Muscle layer of colon (tissue), 2 donors: ENCODE data around the gene CXCL10.

Experiments
- H3K27ac ChIP-seq: one replicate; pipeline ENCODE4 v1.7.0; 2013; ENCODE audit warnings: low read depth, mild to moderate bottlenecking, low read length, moderate library complexity
- H3K27me3 ChIP-seq, 2 donors: one replicate each; pipeline ENCODE4 v1.7.0; 2013; ENCODE audit warnings: low read length in 2 of 2, mild to moderate bottlenecking in 2 of 2; ENCODE audit not compliant: insufficient read depth in 2 of 2, control insufficient read depth in 1 of 2
- H3K36me3 ChIP-seq: one replicate; pipeline ENCODE4 v1.7.0; 2013; ENCODE audit warnings: mild to moderate bottlenecking, low read length; ENCODE audit not compliant: insufficient read depth
- H3K4me1 ChIP-seq: one replicate; pipeline ENCODE4 v1.7.0; 2013; ENCODE audit warnings: mild to moderate bottlenecking, low read length; ENCODE audit not compliant: insufficient read depth
- H3K4me3 ChIP-seq, 2 donors: one replicate each; pipeline ENCODE4 v1.7.0; 2013; ENCODE audit warnings: low read length in 2 of 2, low read depth in 1 of 2, mild to moderate bottlenecking in 1 of 2, moderate library complexity in 1 of 2
- H3K9ac ChIP-seq: one replicate; pipeline ENCODE4 v1.7.0; 2013; ENCODE audit warnings: low read length
- H3K9me3 ChIP-seq: one replicate; pipeline ENCODE4 v1.7.0; 2013; ENCODE audit warnings: mild to moderate bottlenecking, low read length
- donor health status: abdominal sarcoma.
- donor health status: Adenocarcinoma of cecum.

CXCL10 gene

DNA sequence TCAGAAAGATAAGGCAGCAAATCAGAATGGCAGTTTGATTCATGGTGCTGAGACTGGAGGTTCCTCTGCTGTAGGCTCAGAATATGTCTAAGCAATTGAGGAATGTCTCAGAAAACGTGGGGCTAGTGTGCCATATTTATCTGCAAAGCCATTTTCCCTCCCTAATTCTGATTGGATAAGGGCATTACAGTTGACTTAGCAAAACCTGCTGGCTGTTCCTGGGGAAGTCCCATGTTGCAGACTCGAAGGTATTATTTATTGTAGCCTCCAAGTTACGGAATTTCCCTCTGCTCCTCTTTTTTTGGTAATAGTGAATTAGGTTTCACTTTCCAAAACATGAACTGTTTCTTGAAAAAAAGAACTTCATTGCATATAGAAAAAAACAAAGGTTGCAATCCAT, at the start of gene CXCL10:
Gene CXCL10, minus strand, starts transcription at position 109 of the 400 bp plus-strand sequence. Its CDS starts 66 bp downstream, at position 43.
- Histone ChIP-seq H3K27me3 (no peaks in the 10 kb centered on the region), H3K36me3 (no peaks in the 10 kb centered on the region), H3K9me3 (no peaks in the 10 kb centered on the region), H3K4me1 (peaks cover 3% of the 10 kb centered on the region), H3K27ac (no peak within 1 kb of the TSS), H3K9ac (no peak within 1 kb of the TSS), H3K4me3 (no peak within 1 kb of the TSS)

- Histone ChIP-seq H3K9me3 (no peaks in the 10 kb centered on the region), H3K36me3 (no peaks in the 10 kb centered on the region), H3K4me1 (peaks cover 9% of the 10 kb centered on the region), H3K4me3 (no peak overlapping the region), H3K27ac (no peak overlapping the region), H3K27me3 (no peaks in the 10 kb centered on the region), H3K9ac (no peak overlapping the region)
Observed at GRCh38 chr4:76072760-76073159, 49.5 kb upstream of the CXCL10 start.

DNA sequence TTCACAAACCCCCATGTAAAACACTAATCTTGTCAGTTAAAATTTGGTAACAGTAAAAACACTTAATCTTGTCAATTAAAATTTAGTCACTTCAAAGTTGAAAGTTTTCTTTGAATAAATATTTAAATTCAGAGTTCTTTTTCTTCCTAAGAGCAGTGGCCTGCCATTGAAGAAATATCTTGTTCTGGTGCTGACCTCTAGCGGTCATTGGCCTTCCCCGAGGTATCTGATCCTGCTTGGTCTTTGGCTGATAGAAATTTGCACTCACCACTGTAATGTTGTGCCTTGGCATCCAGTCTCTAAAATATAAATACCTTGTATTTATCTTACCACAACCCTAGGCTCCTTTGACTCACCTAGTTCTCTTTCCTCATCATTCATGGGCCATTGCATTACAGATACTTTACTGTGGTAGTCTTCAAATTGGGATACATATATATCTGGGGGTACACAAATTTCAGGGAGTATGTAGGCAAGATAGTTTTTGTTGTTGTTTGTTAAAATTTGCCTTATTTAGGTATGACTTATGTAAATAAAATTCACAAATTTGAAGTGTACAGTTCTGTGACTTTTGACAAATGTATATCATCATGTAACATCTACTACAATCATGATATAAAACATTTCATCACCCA, 44.5 kb upstream of the CXCL10 start:
- no peak overlapping the region for H3K27ac ChIP-seq
- H3K4me3 ChIP-seq = no peak overlapping the region
- H3K9me3 ChIP-seq = no peaks in the 10 kb centered on the region
- no peaks in the 10 kb centered on the region for H3K27me3 ChIP-seq
- peaks cover under 1% of the 10 kb centered on the region for H3K4me1 ChIP-seq
- H3K36me3 ChIP-seq = no peaks in the 10 kb centered on the region
- H3K9ac ChIP-seq = no peak overlapping the region

GRCh38 chr4:76066546-76066945, 43.2 kb upstream of the CXCL10 start:
- no peaks in the 10 kb centered on the region for H3K9me3 ChIP-seq
- H3K4me3 ChIP-seq = no peak overlapping the region
- no peaks in the 10 kb centered on the region for H3K4me1 ChIP-seq
- H3K9ac ChIP-seq = no peak overlapping the region
- no peaks in the 10 kb centered on the region for H3K27me3 ChIP-seq
- no peaks in the 10 kb centered on the region for H3K36me3 ChIP-seq
- no peak overlapping the region for H3K27ac ChIP-seq

DNA sequence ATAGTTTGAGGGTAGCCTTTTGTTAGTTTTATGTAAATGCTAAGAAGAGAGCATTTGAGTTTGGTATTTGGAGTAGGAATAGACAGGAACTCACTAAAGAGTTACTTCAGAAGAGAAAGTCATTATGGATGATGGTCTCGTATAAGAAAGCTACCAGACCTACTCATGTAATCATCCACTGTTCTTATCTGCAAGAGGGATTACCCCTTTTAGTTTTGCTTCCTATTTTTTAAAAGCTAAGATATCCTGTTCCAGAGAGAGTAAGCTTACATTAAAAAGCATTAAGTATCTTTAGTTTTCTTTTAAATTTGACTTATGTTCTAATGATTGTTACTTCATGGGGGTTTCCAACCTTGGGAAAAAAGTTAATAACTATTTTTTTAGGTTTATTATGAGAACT, 38.7 kb upstream of the CXCL10 start:
- H3K9ac ChIP-seq = no peak overlapping the region
- no peaks in the 10 kb centered on the region for H3K9me3 ChIP-seq
- H3K4me3 ChIP-seq = no peak overlapping the region
- no peaks in the 10 kb centered on the region for H3K4me1 ChIP-seq
- H3K36me3 ChIP-seq = no peaks in the 10 kb centered on the region
- no peaks in the 10 kb centered on the region for H3K27me3 ChIP-seq
- H3K27ac ChIP-seq = no peak overlapping the region

- H3K27me3 ChIP-seq = no peaks in the 10 kb centered on the region
- H3K4me1 ChIP-seq = no peaks in the 10 kb centered on the region
- H3K27ac ChIP-seq = no peak overlapping the region
- no peaks in the 10 kb centered on the region for H3K36me3 ChIP-seq
- H3K9ac ChIP-seq = no peak overlapping the region
- H3K4me3 ChIP-seq = no peak overlapping the region
- H3K9me3 ChIP-seq = no peaks in the 10 kb centered on the region
Observed at GRCh38 chr4:76061421-76061820, 38.1 kb upstream of the CXCL10 start.

DNA sequence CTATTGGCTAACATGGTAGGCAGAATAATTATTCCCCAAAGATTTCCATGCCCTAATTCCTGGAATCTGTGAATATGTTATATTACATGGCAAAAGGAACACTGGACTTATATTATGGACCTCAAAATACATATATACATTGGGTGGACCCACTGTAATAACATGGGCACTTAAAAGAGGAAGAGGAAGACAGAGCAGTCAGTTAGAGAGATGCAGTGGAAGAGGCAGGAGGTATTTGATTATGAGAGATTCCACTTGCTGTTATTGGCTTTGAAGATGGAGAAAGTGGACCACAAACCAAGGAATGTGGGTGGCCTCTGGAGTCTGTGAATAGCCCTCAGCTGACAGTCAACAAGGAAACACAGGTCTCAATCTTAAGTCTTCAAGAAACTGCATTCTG, 37.2 kb upstream of the CXCL10 start:
- no peaks in the 10 kb centered on the region for H3K4me1 ChIP-seq
- H3K27ac ChIP-seq = no peak overlapping the region
- H3K9me3 ChIP-seq = no peaks in the 10 kb centered on the region
- peaks cover 0 to 8% of the 10 kb centered on the region in 2 donors for H3K27me3 ChIP-seq
- no peak overlapping the region for H3K4me3 ChIP-seq
- H3K9ac ChIP-seq = no peak overlapping the region
- H3K36me3 ChIP-seq = no peaks in the 10 kb centered on the region

- no peak overlapping the region for H3K9ac ChIP-seq
- no peak overlapping the region for H3K27ac ChIP-seq
- H3K9me3 ChIP-seq = no peaks in the 10 kb centered on the region
- peaks cover 0 to 11% of the 10 kb centered on the region in 2 donors for H3K27me3 ChIP-seq
- H3K4me1 ChIP-seq = no peaks in the 10 kb centered on the region
- H3K36me3 ChIP-seq = no peaks in the 10 kb centered on the region
- no peak overlapping the region for H3K4me3 ChIP-seq
Observed at GRCh38 chr4:76059750-76060149, 36.5 kb upstream of the CXCL10 start.

GRCh38 chr4:76058888-76059426, 35.7 kb upstream of the CXCL10 start:
- H3K36me3 ChIP-seq = no peaks in the 10 kb centered on the region
- H3K4me3 ChIP-seq = no peak overlapping the region
- peaks cover 0 to 11% of the 10 kb centered on the region in 2 donors for H3K27me3 ChIP-seq
- H3K9ac ChIP-seq = no peak overlapping the region
- no peak overlapping the region for H3K27ac ChIP-seq
- H3K9me3 ChIP-seq = no peaks in the 10 kb centered on the region
- H3K4me1 ChIP-seq = no peaks in the 10 kb centered on the region

GRCh38 chr4:76058302-76058701, 35.0 kb upstream of the CXCL10 start:
- no peak overlapping the region for H3K4me3 ChIP-seq
- no peak overlapping the region for H3K27ac ChIP-seq
- H3K36me3 ChIP-seq = no peaks in the 10 kb centered on the region
- peaks cover 0 to 11% of the 10 kb centered on the region in 2 donors for H3K27me3 ChIP-seq
- no peaks in the 10 kb centered on the region for H3K9me3 ChIP-seq
- no peak overlapping the region for H3K9ac ChIP-seq
- no peaks in the 10 kb centered on the region for H3K4me1 ChIP-seq

DNA sequence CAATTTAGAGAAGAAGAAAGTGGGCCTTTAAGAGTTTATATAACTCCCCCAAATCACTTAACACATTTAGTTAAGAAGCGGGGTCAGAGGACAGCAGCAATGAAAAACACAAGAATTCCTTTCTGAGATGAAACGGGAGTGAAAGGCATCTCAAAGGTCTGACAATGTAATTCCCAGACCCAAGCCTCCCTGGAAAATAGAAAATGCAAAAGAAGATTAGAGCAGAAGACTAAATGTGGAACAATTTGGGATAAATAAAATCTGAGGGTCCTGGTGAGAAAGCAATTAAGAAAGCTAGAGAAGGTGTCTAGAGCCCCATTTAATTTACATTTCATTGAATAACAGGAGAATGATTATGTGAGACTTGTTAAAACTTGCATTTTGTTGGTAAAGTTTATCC, 32.1 kb upstream of the CXCL10 start:
- Histone ChIP-seq H3K4me1 (no peaks in the 10 kb centered on the region), H3K27me3 (peaks cover 0 to 11% of the 10 kb centered on the region in 2 donors), H3K9me3 (no peaks in the 10 kb centered on the region), H3K9ac (no peak overlapping the region), H3K36me3 (no peaks in the 10 kb centered on the region), H3K27ac (no peak overlapping the region), H3K4me3 (no peak overlapping the region)

DNA sequence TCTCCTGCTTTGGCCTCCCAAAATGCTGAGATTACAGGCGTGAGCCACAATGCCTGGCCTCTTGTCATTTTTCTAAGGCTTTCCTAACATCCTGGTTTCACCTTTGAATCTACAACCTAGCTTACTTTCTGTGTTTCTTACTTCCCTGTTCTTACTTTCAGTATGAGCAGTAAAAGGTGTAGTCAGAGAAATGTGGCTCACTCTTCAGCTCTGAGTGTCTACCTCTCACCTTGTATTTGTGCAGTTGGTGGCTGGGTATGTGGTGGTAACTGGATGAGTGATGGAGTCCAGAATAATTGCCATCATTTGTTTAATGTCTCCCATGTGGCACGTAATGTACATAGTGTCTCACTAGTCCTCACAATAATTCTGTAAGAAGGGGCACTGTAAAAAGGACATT, 31.7 kb upstream of the CXCL10 start:
- H3K27me3 ChIP-seq = peaks cover 0 to 11% of the 10 kb centered on the region in 2 donors
- no peaks in the 10 kb centered on the region for H3K9me3 ChIP-seq
- no peak overlapping the region for H3K9ac ChIP-seq
- H3K4me3 ChIP-seq = no peak overlapping the region
- no peaks in the 10 kb centered on the region for H3K4me1 ChIP-seq
- H3K27ac ChIP-seq = no peak overlapping the region
- H3K36me3 ChIP-seq = no peaks in the 10 kb centered on the region
